ENCODE results near the gene MRPL28. TPM values are rescaled to one million over a fixed set of nuclear protein-coding genes. Genes with fewer than 3 reads are reported as not detected.
"Not testable (repeated sequence)": the region's sequence is repeated elsewhere in the genome, so short reads cannot be mapped to it uniquely, and the experiment has no call there.

Gene MRPL28
- total RNA-seq, 1 donor from 2014 or later, result 79.6 TPM

DNA sequence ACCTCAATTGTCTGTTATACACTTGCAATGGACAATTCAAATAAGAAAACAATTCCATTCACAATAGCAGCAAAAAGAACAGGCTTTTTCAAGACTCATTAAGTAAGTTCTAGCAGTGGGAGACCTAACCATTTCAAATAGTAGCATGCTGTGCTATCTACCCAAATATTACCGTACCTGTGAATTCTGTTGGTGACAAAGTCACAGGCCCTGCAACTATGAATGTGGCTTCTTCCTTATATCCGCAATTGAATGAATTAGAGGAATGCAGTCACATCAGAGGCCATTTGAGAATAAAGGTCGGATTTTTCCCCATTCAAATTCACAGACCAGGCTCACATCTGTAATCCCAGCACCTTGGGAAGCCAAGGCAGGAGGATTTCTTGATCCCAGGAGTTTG, 25.9 kb upstream of the MRPL28 start:
- intact Hi-C loops (cut with DNase I), result no loop called here
- no peak for DNase-seq
- ATAC-seq (ENCODE audit: poor library complexity), result no peak

DNA sequence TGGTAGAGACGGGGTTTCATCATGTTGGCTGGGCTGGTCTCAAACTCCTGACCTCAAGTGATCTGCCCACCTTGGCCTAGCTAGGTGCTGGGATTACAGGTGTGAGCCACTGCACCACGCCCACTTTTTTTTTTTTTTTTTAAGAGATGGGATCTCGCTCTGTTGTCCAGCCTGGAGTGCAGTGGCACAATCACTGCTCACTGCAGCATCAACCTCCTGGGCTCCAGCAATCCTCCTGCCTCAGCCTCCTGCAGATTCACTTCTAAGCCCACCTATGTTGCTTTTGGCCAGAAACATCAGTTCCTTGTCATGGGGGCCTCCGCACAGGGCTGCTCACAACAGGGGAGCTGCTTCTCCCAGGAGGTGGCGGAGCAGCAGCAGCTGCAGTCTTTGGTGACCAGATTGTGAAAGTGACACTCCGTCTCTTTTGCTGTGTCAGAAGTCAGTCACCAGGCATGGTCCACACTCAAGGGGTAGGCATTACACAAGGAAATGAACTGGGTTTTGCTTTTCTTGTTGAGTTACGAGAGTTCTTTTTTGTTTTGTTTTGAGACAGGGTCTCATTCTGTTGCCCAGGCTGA, 22.2 kb upstream of the MRPL28 start:
- ATAC-seq (ENCODE audit: poor library complexity) (no peak), DNase-seq (no peak)
- intact Hi-C loops (cut with DNase I), result no loop called here

DNA sequence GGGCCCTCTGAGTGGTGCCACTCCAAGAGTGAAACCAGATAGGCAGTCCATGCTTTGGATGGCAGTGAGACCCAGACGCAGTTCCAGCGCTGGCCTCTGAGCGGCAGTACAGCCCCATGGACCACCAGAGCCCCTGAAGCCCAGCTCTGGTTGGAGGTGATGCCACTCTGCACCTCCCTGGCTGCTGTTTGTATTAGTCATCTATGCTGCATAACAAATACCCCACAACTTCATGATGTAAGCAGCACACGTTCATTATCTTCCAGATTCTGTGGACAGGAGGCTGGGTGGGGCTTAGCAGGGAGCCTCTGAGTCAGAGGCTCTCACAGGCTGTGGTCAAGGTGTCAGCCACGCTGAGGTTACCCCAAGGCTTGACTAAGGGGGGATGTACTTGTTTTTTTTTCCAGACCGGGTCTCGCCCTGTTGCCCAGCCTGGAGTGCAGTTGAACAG, 21.6 kb upstream of the MRPL28 start:
- intact Hi-C loops (cut with DNase I), result no loop called here
- no peak for DNase-seq
- ATAC-seq (ENCODE audit: poor library complexity), result peak; percentile 26

DNA sequence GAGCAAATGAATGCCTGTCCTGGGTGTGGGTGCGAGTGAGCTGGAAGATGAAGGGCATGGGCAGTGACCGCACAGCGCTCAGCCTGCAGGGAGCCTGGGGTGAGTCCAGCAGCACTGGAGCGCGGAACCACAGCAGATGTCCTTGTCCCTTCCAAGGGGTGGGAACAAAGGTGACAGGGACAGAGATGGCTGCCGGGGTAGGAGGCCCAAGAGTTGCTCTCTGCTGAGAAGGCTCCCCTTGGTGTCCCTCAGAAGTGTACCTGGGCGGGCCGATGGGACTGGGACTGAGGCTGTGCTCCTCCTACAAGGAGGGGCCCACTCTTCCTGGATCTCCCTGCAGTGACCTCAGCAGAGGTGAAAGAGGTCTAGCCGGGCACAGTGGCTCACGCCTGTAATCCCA, 19.0 kb upstream of the MRPL28 start:
- DNase-seq (peak; percentile 38), ATAC-seq (ENCODE audit: poor library complexity) (peak; percentile 34)
- intact Hi-C loops (cut with DNase I), result no loop called here

DNA sequence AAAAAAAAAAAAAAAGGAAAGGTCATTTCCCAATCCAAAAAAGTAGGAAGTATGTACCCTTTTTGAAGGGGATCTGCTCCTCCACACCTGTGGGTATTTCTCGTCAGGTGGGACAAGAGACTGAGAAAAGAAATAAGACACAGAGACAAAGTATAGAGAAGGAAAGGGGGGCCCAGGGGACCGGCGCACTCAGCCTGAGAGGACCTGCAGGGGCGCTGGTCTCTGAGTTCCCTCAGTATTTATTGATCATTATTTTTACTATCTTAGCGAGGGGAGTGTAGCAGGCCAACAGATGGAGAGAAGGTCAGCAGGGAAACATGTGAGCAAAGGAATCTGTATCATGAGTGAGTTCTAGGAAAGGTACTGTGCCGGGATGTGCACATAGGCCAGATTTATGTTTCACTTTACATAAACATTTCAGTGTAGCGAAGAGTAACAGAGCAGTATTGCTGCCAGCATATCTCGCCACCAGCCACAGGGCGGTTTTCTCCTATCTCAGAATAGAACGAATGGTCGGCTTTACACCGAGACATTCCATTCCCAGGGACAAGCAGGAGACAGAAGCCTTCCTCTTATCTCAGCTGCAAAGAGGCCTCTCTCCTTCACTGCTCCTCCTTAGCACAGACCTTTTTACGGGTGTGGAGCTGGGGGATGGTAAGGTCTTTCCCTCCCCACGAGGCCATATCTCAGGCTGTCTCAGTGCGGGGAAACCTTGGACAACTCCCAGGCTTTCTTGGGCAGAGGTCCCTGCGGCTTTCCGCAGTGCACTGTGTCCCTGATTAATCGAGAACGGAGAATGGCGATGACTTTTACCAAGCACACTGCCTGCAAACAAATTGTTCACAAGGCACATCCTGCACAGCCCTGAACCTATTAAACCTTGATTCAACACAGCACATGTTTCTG, 17.7 kb upstream of the MRPL28 start:
- intact Hi-C loops (cut with DNase I), result not testable (repeated sequence)
- ATAC-seq (ENCODE audit: poor library complexity), result peak; percentile 43
- DNase-seq, result peak; percentile 64

DNA sequence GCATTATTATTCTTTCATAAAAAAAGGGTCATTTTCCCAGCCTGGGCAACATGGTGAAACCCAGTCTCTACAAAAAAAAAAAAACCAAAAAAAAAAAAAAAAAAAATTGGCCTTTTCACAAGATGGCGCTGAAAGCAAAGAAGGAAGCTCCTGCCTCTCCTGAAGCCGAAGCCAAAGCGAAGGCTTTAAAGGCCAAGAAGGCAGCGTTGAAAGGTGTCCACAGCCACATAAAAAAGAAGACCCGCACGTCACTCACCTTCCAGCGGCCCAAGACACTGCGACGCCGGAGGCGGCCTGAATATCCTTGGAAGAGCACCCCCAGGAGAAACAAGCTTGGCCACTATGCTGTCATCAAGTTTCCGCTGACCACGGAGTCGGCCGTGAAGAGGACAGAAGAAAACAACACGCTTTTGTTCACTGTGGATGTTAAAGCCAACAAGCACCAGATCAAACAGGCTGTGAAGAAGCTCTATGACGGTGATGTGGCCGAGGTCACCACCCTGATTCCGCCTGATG, 16.4 kb upstream of the MRPL28 start:
- ATAC-seq (ENCODE audit: poor library complexity) (no peak), DNase-seq (no peak)

DNA sequence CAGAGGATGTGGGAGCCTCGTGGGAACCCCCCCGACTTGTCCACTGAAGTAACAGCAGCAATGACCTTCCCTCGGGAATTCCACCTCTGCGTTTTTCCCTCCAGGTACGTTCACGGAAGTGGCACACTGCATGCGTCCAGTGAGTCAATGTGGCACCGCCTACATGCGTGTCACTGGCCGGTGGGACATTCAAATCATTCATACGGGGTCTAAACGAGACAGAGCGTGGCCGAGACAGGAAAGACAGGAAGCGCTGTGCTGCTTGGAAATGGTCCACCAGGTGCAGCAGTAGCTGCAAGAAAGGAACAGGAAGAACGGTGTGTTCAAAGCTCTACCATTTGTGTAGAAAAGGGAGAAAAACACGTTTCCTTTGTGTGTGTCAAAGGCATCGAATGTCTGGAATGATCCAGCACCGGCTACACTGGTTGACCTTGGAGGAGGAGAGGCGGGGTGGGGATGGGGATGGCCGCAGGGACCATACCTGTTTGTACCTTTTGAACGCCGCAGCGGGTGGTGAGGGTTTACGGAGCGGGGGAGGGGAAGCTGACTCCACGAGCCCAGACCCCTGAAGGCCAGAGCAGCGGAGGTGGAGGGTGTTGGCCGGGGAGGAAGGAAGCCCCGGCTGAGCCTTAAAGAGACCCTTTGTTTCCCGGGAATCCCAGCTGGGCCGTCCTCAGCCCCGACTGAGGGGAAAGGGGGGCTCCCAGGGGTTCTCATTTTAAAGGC, 13.2 kb upstream of the MRPL28 start:
- peak; percentile 45 for DNase-seq
- no peak for ATAC-seq (ENCODE audit: poor library complexity)
- intact Hi-C loops (cut with DNase I), result no loop called here

More for the DNA sequence above, 16.4 kb upstream of the MRPL28 start:
- intact Hi-C loops (cut with DNase I), result no loop called here

DNA sequence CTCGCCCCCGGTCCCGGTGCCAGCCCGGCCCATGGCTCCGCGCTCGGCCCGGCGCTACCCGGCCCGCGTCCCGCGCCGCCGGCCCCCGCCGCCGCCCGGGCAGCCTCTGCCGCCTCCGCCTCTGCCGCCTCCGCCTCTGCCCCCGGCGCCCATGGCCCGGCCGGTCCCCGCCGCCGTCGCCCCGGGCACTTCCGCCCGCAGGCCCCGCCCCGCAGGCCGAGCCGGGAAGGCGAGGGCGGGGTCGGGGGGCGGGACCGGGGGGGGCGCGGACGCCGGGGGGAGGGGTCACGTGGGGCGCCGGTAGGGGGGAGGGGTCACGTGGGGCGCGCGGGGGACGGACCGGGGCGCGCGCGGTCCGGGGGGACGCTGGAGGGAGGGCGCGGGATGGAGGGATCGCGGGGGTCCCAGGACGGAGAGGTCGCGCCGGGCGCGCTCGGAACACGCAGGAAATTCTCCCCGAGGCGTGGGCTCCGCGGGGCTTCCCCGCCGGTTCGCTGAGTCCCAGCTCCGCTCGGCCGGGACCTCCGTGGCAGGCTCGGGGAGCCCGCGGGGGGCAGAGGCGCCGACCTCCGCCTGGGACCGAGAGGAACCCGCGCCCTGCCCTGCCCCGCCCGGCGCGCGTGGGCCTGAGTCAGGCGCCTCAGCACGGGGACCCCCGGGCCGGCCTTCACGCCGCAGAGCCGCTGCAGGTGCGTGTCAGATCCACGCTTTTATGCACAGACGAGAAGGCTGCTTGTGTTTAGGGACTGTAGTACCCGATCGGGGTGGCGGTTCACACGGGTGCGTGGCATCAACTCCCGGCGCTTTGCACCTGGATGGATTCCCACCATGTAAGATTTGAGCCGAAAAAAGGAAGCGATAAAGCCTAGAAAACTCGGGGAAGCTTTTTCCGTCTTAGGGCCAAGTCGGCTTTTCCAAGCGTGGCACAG, 11.7 kb upstream of the MRPL28 start, which contains the start of gene PGAP6:
PGAP6 (minus strand) TSS at position 190 of the 929 bp plus-strand sequence; CDS start at position 33, 157 bp downstream.
- intact Hi-C loops (cut with DNase I), result no loop called here
- DNase-seq, result peak; percentile 75
- peak; percentile 73 for ATAC-seq (ENCODE audit: poor library complexity)

DNA sequence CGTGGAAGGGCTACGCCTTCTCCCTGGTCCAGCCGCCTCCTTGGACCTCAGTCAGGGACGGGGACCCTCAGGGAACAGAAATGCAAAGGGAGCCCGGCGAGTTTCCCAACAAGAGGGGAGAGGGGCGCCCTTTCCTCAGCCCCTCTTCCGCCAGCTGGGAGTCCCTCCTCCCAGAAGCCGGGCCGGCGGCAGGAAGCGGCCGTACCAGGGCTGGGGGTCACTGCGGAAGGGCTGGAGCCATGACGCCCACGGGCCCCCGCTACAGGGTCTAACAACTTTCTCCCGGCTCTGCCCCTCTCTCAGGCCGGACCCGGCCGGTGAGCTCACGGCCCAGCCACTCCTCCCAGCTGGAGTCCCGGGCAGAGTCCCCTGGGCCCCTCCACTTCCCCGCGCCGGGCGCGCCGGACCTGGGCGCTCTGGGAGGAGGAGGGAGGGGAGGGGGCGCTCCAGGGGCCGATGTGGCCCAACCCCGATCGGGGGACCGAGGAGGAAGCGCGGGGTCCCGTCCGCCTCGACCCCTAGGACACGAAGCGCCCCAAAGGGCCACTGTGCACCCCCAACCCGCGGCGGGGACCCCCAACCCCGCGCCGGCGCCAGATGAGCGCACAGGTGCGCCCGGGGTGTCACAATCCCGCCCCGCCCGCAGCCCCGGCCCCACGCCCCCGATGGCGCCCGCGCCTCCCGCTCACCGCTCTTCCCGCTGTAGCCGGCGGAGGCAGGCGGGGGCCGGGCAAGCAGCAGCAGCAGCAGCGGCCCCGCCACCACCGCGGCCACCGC, 10.9 kb upstream of the MRPL28 start:
- DNase-seq (no peak), ATAC-seq (ENCODE audit: poor library complexity) (peak; percentile 42)
- intact Hi-C loops (cut with DNase I), result no loop called here

DNA sequence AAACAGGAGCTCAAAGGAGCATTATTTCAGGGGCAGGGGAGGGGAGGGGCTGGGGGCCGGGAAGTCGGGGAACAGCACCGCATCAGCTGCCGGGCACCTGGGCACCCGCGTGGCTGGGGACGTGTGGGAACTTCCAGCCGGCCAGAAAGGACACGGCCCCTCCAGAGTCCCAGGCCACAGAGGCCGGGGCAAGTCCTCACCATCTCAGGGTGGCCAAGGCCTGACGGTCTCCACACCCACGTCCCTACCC, 10.3 kb upstream of the MRPL28 start:
- intact Hi-C loops (cut with DNase I), result no loop called here
- ATAC-seq (ENCODE audit: poor library complexity), result peak; percentile 11
- DNase-seq, result no peak

DNA sequence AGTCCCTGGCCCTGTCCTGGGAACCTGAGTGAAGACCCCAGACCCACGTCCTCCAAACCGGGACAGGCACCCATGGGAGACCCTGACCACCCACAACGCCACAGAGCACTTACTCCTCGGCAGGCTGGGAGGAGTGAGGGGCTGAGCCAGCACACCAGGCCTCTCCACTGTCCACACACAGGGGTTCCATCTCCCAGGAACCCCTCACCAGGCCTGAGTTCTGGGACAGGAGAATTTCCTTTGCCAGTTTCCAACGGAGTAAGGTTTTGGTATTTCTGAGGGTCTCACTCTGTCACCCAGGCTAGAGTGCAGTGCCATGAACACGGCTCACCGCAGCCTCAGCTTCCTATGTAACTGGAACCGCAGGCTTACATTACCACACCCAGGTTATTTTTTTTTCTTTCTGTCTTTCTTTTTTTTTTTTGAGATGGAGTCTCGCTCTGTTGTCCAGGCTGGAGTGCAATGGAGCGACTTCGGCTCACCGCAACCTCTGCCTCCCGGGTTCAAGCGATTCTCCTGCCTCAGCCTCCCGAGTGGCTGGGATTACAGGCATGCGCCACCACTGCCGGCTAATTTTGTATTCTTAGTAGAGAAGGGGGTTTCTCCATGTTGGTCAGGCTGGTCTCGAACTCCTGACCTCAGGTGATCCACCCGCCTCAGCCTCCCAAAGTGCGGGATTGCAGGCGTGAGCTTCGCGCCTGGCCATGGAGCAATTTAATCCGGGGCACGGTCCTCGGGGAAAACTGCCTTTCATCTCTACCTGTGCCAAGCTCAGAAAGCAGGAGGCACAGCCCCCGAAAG, 9.8 kb upstream of the MRPL28 start:
- DNase-seq, result no peak
- intact Hi-C loops (cut with DNase I), result no loop called here
- no peak for ATAC-seq (ENCODE audit: poor library complexity)

DNA sequence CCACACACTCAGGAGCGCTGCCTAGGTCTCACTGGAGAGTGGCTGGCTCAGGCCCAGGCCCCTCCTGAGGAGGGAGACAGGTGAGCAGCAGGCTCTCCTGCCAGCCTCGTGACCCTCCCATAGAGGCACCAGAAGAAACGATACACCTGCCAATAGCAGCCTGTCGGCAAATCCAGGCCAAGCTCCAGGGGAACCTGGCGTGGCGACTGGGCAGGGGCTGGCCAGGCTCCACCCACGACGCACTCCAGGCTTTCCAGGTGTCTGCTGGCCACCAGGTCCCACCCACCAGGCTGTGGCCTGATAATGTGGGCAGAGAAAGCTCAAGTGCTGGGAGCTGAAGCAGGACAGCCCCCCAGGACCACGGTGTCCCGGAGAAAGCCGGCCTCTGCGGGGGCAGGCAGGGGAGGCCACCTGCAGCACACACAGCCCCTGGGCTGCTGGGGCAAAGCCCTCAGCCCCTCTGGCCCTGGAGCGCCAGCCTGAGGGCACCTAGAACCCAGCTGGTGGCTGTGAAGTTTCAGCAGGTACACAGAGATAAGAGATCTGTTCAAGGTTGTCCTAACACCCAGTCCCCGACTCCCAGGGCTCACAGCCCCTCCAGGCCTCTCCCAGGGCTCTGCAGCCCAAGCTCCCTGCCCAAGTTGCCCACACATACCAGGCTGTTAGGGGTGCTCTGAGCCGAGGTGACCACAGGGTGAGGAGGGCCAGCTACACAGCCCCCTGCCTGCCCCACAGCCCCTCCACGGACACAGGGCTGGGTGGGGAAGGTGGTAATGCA, 9.0 kb upstream of the MRPL28 start:
- ATAC-seq (ENCODE audit: poor library complexity) (no peak), DNase-seq (no peak)
- intact Hi-C loops (cut with DNase I), result no loop called here

DNA sequence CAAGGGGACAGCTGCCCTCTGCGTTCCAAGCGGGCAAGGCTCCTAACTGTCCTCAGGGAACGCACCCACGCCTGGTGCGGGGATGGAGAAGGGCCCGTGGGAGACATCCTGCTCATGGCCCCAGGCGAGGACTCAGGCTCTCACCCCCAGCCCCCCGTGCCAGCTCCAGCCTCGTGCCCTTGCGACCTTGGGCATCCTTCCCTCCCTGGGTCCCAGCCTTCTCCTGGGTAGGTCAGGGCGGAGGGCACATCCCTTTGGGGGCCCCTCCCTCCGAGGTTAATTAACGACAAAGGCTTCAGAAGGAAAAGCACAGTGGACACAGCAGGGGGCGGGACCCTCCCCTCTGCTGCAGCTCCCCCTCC, 8.5 kb upstream of the MRPL28 start:
- intact Hi-C loops (cut with DNase I), result no loop called here
- no peak for DNase-seq
- no peak for ATAC-seq (ENCODE audit: poor library complexity)

DNA sequence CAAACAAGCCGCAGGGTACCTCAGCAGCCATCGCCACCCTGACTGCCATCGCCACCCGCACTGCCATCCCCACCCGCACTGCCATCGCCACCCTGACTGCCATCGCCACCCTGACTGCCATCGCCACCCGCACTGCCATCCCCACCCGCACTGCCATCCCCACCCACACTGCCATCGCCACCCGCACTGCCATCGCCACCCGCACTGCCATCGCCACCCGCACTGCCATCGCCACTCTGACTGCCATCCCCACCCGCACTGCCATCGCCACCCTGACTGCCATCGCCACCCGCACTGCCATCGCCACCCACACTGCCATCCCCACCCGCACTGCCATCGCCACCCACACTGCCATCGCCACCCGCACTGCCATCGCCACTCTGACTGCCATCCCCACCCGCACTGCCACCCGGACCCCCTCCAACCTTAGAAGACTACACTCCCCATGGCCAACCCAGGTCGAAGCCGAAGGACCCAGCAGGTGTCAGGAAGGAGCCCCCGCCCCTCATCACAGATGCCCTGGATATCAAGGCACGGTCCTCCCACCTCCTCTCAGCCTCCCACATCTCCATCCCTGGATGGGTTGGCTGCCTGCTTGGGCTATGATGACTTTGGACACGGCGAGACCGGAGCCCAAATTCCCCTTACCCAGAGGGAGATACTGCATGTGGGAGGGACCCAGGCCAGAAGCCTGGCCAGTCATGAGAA, 7.9 kb upstream of the MRPL28 start:
- DNase-seq; intact Hi-C loops (cut with DNase I); ATAC-seq (ENCODE audit: poor library complexity): not testable (repeated sequence)

DNA sequence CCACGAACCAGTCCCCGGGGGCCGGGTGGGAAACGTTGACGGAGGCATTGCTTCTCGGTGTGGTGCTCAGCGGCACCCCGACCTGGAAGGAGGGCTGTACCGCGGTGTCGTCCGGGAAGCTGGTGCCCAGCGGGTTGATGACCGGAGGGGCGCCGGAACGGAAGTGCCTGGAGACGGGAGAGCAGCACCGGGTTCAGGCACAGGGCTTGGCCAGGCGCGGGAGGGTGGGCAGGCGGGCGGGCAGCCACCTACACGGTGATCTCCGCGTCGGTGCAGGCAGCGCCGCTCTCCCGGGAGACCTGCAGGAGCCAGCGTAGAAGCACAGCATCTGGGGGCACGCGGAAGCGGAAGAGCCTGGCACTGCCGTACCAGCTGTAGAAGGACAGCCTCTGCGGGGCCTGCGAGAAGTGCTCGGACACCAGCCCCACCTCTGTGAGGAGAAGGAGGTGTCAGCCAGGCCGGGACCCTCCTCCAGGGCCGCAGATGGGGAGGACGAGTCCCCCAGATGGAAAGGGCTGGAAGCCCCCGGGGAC, 7.1 kb upstream of the MRPL28 start:
- no peak for ATAC-seq (ENCODE audit: poor library complexity)
- no peak for DNase-seq
- intact Hi-C loops (cut with DNase I), result no loop called here

Data from Right ventricle myocardium superior (tissue), 1 donor.